ENCODE measurements around the gene TDRD15.
"Not testable (repeated sequence)": the region's sequence is repeated elsewhere in the genome, so short reads cannot be mapped to it uniquely, and the experiment has no call there.

The TDRD15 gene

GRCh38 chr2:21096458-21096857 lies 27.3 kb upstream of the TDRD15 start:
- TF ChIP-seq ZFX (IDR thresholded peaks at IDR 0.05; ENCODE audit: borderline replicate concordance) (no peak), CTCF (IDR thresholded peaks at IDR 0.05) (no peak)
- H3K27ac ChIP-seq: no peak overlapping the region

GRCh38 chr2:21097331-21097730 lies 26.4 kb upstream of the TDRD15 start:
- no peak for TF ChIP-seq ZFX (IDR thresholded peaks at IDR 0.05; ENCODE audit: borderline replicate concordance)
- H3K27ac ChIP-seq: no peak overlapping the region

GRCh38 chr2:21098294-21098693 lies 25.5 kb upstream of the TDRD15 start:
- H3K27ac ChIP-seq: no peak overlapping the region
- no peak for TF ChIP-seq CTCF (IDR thresholded peaks at IDR 0.05)
- no peak for TF ChIP-seq ZFX (IDR thresholded peaks at IDR 0.05; ENCODE audit: borderline replicate concordance)

GRCh38 chr2:21099281-21099907 lies 24.4 kb upstream of the TDRD15 start:
- no peak overlapping the region for H3K27ac ChIP-seq
- no peak for TF ChIP-seq CTCF (IDR thresholded peaks at IDR 0.05)
- no peak for TF ChIP-seq ZFX (IDR thresholded peaks at IDR 0.05; ENCODE audit: borderline replicate concordance)

GRCh38 chr2:21101514-21102155 lies 22.1 kb upstream of the TDRD15 start:
- not testable (repeated sequence) for H3K27ac ChIP-seq

GRCh38 chr2:21102356-21102755 lies 21.4 kb upstream of the TDRD15 start:
- H3K27ac ChIP-seq: no peak overlapping the region
- TF ChIP-seq CTCF (IDR thresholded peaks at IDR 0.05) (no peak), ZFX (IDR thresholded peaks at IDR 0.05; ENCODE audit: borderline replicate concordance) (no peak)

- H3K27ac ChIP-seq: no peak overlapping the region
- TF ChIP-seq ZFX (IDR thresholded peaks at IDR 0.05; ENCODE audit: borderline replicate concordance) (no peak), CTCF (IDR thresholded peaks at IDR 0.05) (peak; percentile 24)
These were observed 20.4 kb upstream of the TDRD15 start for GRCh38 chr2:21103274-21103891.

GRCh38 chr2:21104030-21104660 lies 19.6 kb upstream of the TDRD15 start:
- TF ChIP-seq CTCF (IDR thresholded peaks at IDR 0.05): no peak
- no peak for TF ChIP-seq ZFX (IDR thresholded peaks at IDR 0.05; ENCODE audit: borderline replicate concordance)
- no peak overlapping the region for H3K27ac ChIP-seq
